ENCODE data around the gene THTPA.
A peak's percentile ranks its signal among the peaks of the same experiment; 100 is the strongest.
"Not testable (repeated sequence)": the region's sequence is repeated elsewhere in the genome, so short reads cannot be mapped to it uniquely, and the experiment has no call there.

The THTPA gene

GRCh38 chr14:23584527-23585203 is 28.6 kb downstream of the THTPA start:
- DNase-seq: not testable (repeated sequence)

GRCh38 chr14:23588884-23589598 is 33.0 kb downstream of the THTPA start:
- DNase-seq: peak; percentile 73

GRCh38 chr14:23589606-23590005 is 33.5 kb downstream of the THTPA start:
- no peak for DNase-seq

- no peak for DNase-seq
These were observed 34.1 kb downstream of the THTPA start for GRCh38 chr14:23590198-23590597.

GRCh38 chr14:23594191-23594590 is 38.1 kb downstream of the THTPA start:
- DNase-seq: not testable (repeated sequence)

- no peak for DNase-seq
These were observed 44.2 kb downstream of the THTPA start for GRCh38 chr14:23600322-23600707.

GRCh38 chr14:23600806-23601205 is 44.7 kb downstream of the THTPA start:
- no peak for DNase-seq

GRCh38 chr14:23601424-23601823 is 45.4 kb downstream of the THTPA start:
- DNase-seq: no peak

- no peak for DNase-seq
These were observed 45.7 kb downstream of the THTPA start for GRCh38 chr14:23601845-23602180.

GRCh38 chr14:23602181-23603095 is 46.4 kb downstream of the THTPA start:
- DNase-seq: no peak

GRCh38 chr14:23603103-23603502 is 47.0 kb downstream of the THTPA start:
- DNase-seq: no peak

- DNase-seq: no peak
These were observed 48.1 kb downstream of the THTPA start for GRCh38 chr14:23604148-23604547.

GRCh38 chr14:23604675-23605170 is 48.7 kb downstream of the THTPA start:
- DNase-seq: no peak

- no peak for DNase-seq
These were observed 50.0 kb downstream of the THTPA start for GRCh38 chr14:23605931-23606585.

- DNase-seq: no peak
These were observed 52.4 kb downstream of the THTPA start for GRCh38 chr14:23608454-23608853.

GRCh38 chr14:23609001-23609400 is 52.9 kb downstream of the THTPA start:
- no peak for DNase-seq

GRCh38 chr14:23609411-23610089 is 53.5 kb downstream of the THTPA start:
- DNase-seq: not testable (repeated sequence)

All from NCI-H510A treated with DMSO at 0.1 percent for 48 hours (cell line).